Activated T-cell treated with anti-CD3 and anti-CD28 coated beads, Interleukin-2, amount 50 U/mL, for 4 hours (primary cell): ENCODE measurements around the gene SLC39A3. TPM values are rescaled to one million over a fixed set of nuclear protein-coding genes. Genes with fewer than 3 reads are reported as not detected.
"Not testable (repeated sequence)": the region's sequence is repeated elsewhere in the genome, so short reads cannot be mapped to it uniquely, and the experiment has no call there.

Experiments
- ATAC-seq, 2 donors: fragments of 200-7000 bp; cut with Tn5 transposase; one replicate each; pipeline ENCODE4 v1.10.0; 2021
- DNase-seq: peaks from one replicate; pipeline ENCODE4 v3.0.0-alpha.2; 2020
- H3K27me3 Mint-ChIP-seq: one replicate; pipeline ENCODE4 v1.8.0; 2021; ENCODE audit warnings: low read depth, mixed read lengths
- H3K36me3 Mint-ChIP-seq: one replicate; pipeline ENCODE4 v1.8.0; 2022; ENCODE audit warnings: mixed read lengths; ENCODE audit not compliant: insufficient read depth
- H3K4me1 Mint-ChIP-seq: one replicate; pipeline ENCODE4 v1.8.0; 2021; ENCODE audit warnings: low read depth, mixed read lengths
- H3K4me3 Mint-ChIP-seq: one replicate; pipeline ENCODE4 v1.8.0; 2021; ENCODE audit warnings: mild to moderate bottlenecking, moderate library complexity, mixed read lengths
- H3K9me3 Mint-ChIP-seq: one replicate; pipeline ENCODE4 v1.8.0; 2021; ENCODE audit warnings: mixed read lengths
- total RNA-seq, 3 donors: library from RNA; stranded (reverse); gene quantifications; one replicate each; pipeline ENCODE4 v1.2.1, GENCODE V29; 2021

SLC39A3 gene
- total RNA-seq, 3 donors from 2014 or later, result 53.6 to 60.5 (median 56.6) TPM

DNA sequence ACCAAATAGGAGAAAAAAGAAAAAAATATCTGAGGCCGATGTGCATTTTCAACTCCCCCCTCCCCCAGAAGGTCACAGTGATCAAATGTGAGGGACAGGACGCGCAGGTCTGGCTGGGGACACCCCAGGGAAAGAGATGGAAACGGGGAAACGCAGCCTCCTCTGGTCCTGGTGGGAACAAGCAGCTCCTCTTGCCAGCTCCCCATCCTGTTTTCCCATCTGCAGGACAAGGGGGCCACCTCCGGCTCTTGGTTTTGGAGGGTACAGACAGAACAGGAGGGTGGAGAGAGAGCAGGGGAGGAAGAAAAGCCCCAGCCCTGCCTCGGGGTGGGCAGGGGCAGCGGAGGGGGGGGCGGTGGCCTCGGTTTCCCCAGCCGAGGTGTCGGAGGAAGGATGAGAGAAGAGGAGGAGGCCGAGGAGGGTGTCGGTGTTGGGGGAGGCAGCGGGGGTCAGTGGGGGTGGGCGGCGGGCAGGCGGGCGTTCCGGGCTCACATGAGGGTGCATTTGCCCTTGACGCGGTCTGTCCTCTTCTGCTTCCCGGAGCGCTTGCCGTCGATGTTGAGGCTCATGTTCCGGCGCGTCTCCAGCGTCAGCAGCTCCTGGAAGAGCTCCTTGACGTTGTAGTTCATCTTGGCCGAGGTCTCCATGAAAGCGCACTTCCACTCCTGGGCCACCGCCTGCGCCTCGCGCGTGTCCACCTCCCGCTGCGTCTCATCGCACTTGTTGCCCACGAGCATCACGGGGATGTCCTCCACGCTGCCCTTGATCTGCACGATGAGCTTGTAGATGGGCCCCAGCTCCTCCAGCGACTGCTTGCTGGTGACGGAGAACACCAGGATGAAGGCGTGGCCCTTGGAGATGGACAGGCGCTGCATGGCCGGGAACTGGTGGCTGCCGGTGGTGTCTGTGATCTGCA lies 22.8 kb downstream of the SLC39A3 start:
- DNase-seq (no peak), ATAC-seq (no peak)
- Mint-ChIP-seq H3K4me3 (no peak overlapping the region), H3K36me3 (peaks cover 2% of the 10 kb centered on the region), H3K4me1 (peaks cover 9% of the 10 kb centered on the region), H3K27me3 (peaks cover 23% of the 10 kb centered on the region), H3K9me3 (peaks cover 11% of the 10 kb centered on the region)

DNA sequence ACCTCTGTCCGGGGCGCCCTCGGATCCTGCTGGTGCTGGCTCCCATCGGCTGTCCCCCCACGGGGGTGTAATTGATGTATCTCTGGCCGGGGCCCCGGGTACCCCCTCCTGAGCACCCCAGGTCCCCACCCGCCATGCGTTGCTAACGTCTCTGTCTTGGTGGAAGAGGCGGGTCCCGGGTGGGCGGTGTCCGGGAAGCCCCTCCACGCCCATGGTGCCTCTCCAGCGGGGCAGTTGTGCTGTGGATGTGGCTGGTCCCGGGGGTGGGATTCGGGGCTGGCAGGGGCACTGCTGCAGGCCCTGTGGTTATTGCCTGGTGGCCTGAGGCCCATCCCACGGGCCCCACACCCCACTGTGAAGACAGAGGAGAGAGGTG lies 23.6 kb downstream of the SLC39A3 start:
- Mint-ChIP-seq H3K4me3 (no peak overlapping the region), H3K4me1 (peaks cover 7% of the 10 kb centered on the region), H3K9me3 (peaks cover 11% of the 10 kb centered on the region), H3K27me3 (peaks cover 21% of the 10 kb centered on the region), H3K36me3 (peaks cover 2% of the 10 kb centered on the region)
- DNase-seq, result no peak
- ATAC-seq, result no peak

DNA sequence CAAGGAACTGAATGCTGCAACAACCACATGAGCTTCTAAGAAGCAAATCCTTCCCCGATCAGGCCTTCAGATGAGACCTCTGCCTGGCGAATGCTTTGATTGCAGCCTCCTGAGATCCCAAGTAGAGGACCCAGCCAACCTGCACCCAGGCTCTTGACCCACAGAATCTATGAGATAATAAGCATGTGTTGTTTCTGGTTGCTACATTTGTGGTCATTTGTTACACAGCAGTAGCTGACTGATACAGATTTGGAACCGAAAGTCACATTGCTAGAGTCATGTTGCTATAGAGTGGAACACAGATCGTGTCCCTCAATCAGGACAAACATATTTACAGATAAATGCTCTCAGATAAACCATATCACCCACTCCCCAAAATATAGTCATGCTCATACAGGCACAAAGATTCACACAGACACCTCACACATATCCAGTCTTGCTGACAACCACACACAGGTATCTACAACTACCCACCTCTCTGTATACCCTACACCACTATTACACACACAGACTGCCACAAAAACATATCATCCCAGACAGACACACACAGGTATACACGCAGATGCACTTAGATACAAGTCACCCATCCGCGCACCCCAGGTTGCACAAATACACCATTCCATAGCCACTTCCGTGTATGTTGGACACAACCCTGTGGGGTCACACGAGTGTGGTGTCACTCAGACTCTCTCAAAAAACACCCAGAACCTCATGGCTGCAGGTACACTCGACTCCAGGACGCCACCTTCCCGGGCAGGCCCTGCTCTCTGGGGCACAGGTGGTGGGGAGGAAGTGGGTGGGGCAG lies 24.1 kb downstream of the SLC39A3 start:
- H3K36me3 Mint-ChIP-seq, result peaks cover 2% of the 10 kb centered on the region
- H3K27me3 Mint-ChIP-seq, result peaks cover 22% of the 10 kb centered on the region
- ATAC-seq (no peak), DNase-seq (no peak)
- H3K4me1 Mint-ChIP-seq, result peaks cover 7% of the 10 kb centered on the region
- H3K9me3 Mint-ChIP-seq, result peaks cover 11% of the 10 kb centered on the region
- no peak overlapping the region for H3K4me3 Mint-ChIP-seq

DNA sequence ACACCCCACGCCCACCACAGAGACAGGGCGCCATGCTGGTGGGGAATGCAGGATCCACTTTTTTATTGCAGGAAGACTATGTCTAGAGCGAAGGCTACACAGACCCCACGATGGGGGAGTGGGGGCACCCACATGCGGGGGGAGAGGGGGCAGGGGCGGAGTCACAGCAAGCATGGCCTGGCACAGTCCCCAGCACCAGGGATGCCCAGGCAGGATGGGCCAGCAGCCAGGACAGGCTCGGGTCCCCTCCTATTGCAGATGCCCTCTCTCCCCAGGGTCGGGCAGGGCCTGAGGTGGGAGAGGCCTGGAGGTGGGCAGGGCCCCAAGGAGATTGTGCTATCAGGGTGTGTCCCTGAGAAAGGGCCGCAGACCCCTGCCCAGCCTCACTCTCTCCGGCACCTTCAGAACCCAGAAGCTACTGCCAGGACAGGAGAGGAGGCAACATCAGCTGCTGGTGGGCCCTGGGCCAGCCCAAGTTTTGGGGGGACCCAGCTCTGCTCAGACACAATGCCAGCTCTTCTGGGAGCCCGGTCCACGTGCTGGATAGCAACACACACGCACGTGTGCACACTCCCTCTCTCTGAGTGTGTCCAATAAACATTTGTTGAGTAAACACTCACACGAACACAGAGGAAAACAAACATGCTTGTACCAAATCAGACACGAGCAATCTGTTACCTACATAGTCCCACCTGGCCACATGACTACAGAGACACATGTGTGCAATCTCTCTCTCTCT lies 25.1 kb downstream of the SLC39A3 start:
- H3K9me3 Mint-ChIP-seq, result peaks cover 11% of the 10 kb centered on the region
- ATAC-seq (no peak), DNase-seq (no peak)
- no peak overlapping the region for H3K4me3 Mint-ChIP-seq
- H3K27me3 Mint-ChIP-seq, result peaks cover 21% of the 10 kb centered on the region
- H3K4me1 Mint-ChIP-seq, result peaks cover 7% of the 10 kb centered on the region
- peaks cover 2% of the 10 kb centered on the region for H3K36me3 Mint-ChIP-seq

DNA sequence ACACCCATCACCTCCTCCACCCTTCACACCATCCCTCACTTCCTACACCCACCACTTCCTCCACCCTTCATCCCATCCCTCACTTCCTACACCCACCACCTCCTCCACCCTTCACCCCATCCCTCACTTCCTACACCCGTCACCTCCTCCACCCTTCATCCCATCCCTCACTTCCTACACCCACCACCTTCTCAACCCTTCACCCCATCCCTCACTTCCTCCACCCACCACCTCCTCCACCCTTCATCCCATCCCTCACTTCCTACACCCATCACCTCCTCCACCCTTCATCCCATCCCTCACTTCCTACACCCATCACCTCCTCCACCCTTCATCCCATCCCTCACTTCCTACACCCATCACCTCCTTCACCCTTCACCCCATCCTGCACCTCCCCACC lies 25.7 kb downstream of the SLC39A3 start:
- H3K4me1 Mint-ChIP-seq, ATAC-seq, DNase-seq, H3K4me3 Mint-ChIP-seq, H3K36me3 Mint-ChIP-seq: not testable (repeated sequence)
- peaks cover 17% of the 10 kb centered on the region for H3K27me3 Mint-ChIP-seq
- peaks cover 11% of the 10 kb centered on the region for H3K9me3 Mint-ChIP-seq

DNA sequence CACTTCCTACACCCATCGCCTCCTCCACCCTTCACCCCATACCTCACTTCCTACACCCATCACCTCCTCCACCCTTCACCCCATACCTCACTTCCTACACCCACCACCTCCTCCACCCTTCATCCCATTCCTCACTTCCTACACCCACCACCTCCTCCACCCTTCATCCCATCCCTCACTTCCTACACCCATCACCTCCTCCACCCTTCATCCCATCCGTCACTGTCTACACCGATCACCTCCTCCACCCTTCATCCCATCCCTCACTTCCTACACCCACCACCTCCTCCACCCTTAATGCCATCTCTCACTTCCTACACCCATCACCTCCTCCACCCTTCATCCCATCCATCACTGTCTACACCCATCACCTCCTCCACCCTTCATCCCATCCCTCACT lies 26.6 kb downstream of the SLC39A3 start:
- not testable (repeated sequence) for ATAC-seq, H3K4me1 Mint-ChIP-seq, H3K4me3 Mint-ChIP-seq, H3K36me3 Mint-ChIP-seq, DNase-seq
- peaks cover 11% of the 10 kb centered on the region for H3K27me3 Mint-ChIP-seq
- H3K9me3 Mint-ChIP-seq, result peaks cover 11% of the 10 kb centered on the region

DNA sequence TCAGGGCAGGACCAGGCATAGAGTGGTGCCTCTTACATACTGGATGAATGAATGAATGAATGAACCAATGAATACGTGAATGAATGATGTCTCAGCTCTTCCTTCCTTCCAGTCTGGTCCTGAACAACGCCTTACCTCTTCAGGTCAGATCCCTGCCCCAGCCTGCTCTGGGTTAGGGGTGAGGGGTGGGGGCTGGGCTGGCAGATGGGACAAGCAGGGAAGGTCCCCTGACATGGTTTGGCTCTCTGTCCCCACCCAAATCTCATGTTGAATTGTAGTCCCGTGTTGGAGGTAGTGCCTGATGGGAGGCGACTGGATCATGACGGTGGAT lies 28.0 kb downstream of the SLC39A3 start:
- H3K9me3 Mint-ChIP-seq, result peaks cover 11% of the 10 kb centered on the region
- H3K4me1 Mint-ChIP-seq, result peaks cover 6% of the 10 kb centered on the region
- peaks cover 11% of the 10 kb centered on the region for H3K27me3 Mint-ChIP-seq
- DNase-seq (no peak), ATAC-seq (no peak)
- peaks cover 2% of the 10 kb centered on the region for H3K36me3 Mint-ChIP-seq
- no peak overlapping the region for H3K4me3 Mint-ChIP-seq

DNA sequence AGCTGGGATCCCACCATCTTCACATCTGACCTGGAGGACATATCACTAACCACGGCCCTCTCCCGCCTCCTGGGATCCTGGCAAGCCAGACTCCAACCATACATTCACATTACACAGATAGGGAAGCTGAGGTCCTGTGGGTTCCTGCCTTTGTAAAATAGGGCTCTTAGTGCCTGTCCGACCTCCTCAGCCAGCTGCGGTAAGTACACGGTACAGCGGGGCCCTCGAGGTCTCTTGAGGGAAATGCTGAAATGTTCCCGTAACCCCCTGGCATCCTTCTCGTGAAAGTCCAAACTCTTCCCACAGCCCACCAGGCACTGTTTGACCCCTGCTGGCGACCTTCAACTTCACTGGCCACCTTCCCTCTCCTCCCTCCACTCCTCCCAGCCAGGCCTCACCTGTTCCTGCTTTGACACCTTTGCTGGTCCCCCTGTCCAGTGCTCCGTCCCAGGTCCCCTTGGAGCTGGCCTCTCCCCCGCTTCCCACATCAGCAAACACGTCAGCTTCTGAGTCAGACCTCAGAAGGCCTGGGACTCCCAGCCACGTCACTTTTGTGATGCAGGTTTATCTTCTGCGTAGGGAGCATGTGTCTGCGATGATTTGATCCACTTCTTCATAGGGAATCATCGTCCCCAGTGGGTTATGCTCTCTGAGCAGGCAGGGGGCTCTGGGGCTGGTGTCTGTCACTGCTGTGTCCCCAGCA lies 28.5 kb downstream of the SLC39A3 start:
- ATAC-seq, result no peak
- H3K4me1 Mint-ChIP-seq, result peaks cover 6% of the 10 kb centered on the region
- H3K4me3 Mint-ChIP-seq, result no peak overlapping the region
- peaks cover 11% of the 10 kb centered on the region for H3K27me3 Mint-ChIP-seq
- peaks cover 2% of the 10 kb centered on the region for H3K36me3 Mint-ChIP-seq
- DNase-seq, result no peak
- H3K9me3 Mint-ChIP-seq, result peaks cover 11% of the 10 kb centered on the region

DNA sequence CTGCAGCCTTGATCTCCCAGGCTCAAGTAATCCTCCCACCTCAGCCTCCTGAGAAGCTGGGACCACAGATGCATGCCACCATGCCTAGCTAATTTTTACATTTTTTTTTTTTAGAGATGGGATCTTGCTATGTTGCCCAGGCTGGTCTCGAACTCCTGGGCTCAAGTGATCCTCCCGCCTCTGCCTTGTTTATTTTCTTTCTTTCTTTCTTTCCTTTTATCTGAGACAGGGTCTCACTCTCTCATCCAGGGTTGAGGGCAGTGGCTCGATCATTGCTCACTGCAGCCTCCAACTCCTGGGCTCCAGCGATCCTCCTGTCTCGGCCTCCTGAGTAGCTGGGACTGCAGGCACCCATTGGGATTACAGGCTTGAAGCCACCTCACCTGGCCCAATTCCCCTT lies 33.6 kb downstream of the SLC39A3 start:
- Mint-ChIP-seq H3K4me3 (no peak overlapping the region), H3K4me1 (peaks cover 8% of the 10 kb centered on the region), H3K9me3 (no peaks in the 10 kb centered on the region), H3K36me3 (no peaks in the 10 kb centered on the region), H3K27me3 (peaks cover 5% of the 10 kb centered on the region)
- DNase-seq (no peak), ATAC-seq (no peak)

DNA sequence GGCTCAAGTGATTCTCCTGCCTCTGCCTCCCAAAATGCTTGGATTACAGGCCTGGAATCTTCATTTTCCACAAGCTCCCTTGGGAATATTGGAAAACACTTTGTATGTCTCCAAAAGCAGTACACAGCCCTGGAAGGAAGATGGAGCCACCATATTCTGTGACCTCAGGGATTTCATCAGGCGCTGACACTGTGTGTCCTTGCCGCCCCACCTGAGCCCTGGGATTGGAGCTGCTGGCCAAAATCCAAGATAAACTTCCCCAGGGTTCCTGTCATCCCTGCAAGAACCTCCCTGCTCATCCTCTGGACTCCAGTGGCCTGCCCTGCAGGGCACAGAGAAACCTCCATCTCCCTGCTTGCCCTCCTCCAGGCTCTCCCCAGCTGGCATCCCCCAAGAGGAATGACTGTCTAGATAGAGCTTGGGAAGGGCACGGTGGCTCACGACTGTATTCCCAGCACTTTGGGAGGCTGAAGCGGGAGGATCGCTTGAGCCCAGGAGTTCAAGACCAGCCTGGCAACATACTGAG lies 36.1 kb downstream of the SLC39A3 start:
- ATAC-seq, result no peak
- no peaks in the 10 kb centered on the region for H3K36me3 Mint-ChIP-seq
- no peaks in the 10 kb centered on the region for H3K9me3 Mint-ChIP-seq
- DNase-seq, result no peak
- no peak overlapping the region for H3K4me3 Mint-ChIP-seq
- H3K4me1 Mint-ChIP-seq, result peaks cover 24% of the 10 kb centered on the region
- H3K27me3 Mint-ChIP-seq, result no peaks in the 10 kb centered on the region

DNA sequence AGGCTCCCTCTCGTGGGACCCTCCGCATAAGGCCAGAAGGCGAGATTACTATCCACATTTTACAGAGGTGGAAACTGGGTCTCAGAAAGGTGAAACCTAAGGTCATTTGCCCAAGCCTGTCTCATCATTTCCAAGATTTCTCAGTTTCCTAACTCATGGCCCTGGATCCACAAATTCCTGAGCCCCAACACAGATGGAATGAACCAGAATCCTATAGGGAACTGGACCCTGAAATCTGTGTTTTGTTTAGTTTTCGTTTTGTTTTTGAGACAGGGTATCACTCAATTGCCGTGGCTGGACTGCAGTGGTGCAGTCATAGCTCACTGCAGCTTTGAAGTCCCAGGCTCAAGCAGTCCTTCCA lies 36.8 kb downstream of the SLC39A3 start:
- Mint-ChIP-seq H3K4me1 (peaks cover 27% of the 10 kb centered on the region), H3K4me3 (peak overlapping the region; percentile 67), H3K36me3 (no peaks in the 10 kb centered on the region), H3K27me3 (no peaks in the 10 kb centered on the region), H3K9me3 (no peaks in the 10 kb centered on the region)
- DNase-seq (no peak), ATAC-seq (no peak)

DNA sequence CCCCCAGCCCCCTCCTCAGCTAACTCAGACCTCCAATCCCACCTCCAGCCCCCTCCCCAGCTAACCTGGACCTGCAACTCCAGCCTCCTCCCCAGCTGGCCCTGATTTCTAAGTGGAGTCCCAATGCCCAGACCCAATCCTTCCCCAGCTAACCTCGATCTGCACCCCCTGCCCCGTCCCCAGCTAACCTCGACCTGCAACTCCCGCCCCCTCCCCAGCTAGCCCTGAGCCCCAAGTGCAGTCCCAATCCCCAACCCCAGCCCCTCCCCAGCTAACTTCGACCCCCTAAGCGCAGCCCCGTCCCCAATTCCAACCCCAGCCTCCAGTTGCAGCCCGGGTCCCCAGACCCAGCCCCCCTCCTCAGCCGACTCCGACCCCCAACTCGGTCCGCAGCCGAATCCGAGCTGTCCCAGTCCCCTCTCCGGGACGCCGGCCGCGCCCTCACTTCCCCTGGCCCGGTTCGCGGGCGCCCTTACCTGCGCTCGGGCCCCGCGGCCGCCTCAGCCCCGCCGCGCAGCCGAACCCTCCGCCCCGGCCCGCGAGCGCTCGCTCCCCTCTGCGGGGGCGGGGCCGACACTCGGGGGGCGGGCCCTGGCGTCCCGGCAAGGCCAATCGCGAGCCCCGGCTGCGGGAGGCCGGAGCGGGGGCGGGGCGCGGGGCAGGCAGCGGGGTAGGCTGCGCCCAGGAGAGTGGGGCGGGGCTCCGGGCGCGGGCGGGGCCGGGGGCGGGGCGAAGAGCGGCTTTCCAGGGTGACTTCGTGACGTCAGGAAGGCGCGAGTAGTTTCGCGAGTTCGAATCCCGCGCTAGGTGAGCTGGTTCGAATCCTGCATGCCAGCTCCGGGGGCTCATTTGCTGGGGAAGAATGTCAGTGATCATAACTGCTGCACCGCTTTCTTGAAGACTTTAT lies 37.4 kb downstream of the SLC39A3 start, which contains the start of gene GNG7:
GNG7 (minus strand) TSS at position 525 of the 907 bp plus-strand sequence. CDS start 182,006 bp downstream, outside the sequence.
- no peaks in the 10 kb centered on the region for H3K9me3 Mint-ChIP-seq
- ATAC-seq (peak; percentile 100), DNase-seq (peak; percentile 96)
- H3K27me3 Mint-ChIP-seq, result no peaks in the 10 kb centered on the region
- H3K4me1 Mint-ChIP-seq, result peaks cover 27% of the 10 kb centered on the region
- no peaks in the 10 kb centered on the region for H3K36me3 Mint-ChIP-seq
- H3K4me3 Mint-ChIP-seq, result peak within 1 kb of the TSS; percentile 67
